IMR-90 (cell line): ENCODE data around the gene IL18R1. TPM values are rescaled to one million over a fixed set of nuclear protein-coding genes. Genes with fewer than 3 reads are reported as not detected.

Experiments
- ATAC-seq: fragments of 200-7000 bp; cut with Tn5 transposase; 2 replicates; pipeline ENCODE4 v1.9.1; 2020; ENCODE audit warnings: low read depth, mild to moderate bottlenecking, moderate library complexity
- BruUV-seq: library from RNA; stranded (reverse); fragments of 400-500 nt; replicated peaks from 2 replicates; lab custom pipeline; 2021; lab: Mats Ljungman, UMichigan
- CTCF ChIA-PET: fragments of 300-600 bp; formaldehyde crosslinking; extraction: SDS; loops from one replicate; lab custom pipeline; 2021; ENCODE audit warnings: antibody characterized with exemption; lab: Yijun Ruan, JAX
- POLR2A ChIA-PET: fragments of 300-600 bp; sonication (Branson Sonifier 250); formaldehyde crosslinking; loops from one replicate; lab custom pipeline; 2022; ENCODE audit warnings: antibody characterized with exemption; ENCODE audit not compliant: unreplicated experiment; lab: Charles Lee
- DNase-seq: peaks from one replicate; pipeline ENCODE4 v3.0.0; 2013
- H2AFZ ChIP-seq: replicated peaks from 2 replicates; pipeline ENCODE3; 2013; ENCODE audit warnings: low read length, mild to moderate bottlenecking; ENCODE audit not compliant: poor library complexity
- H2AK5ac ChIP-seq: 2 replicates; pipeline ENCODE4 v1.6.1; 2013; ENCODE audit warnings: low read depth, low read length, inconsistent platforms
- H2AK9ac ChIP-seq: replicated peaks from 2 replicates; pipeline ENCODE3; 2013; ENCODE audit warnings: mild to moderate bottlenecking, low read depth, low read length, moderate library complexity; ENCODE audit not compliant: poor library complexity
- H2BK120ac ChIP-seq: 2 replicates; pipeline ENCODE4 v1.6.1; 2013; ENCODE audit warnings: low read depth, low read length, inconsistent platforms
- H2BK15ac ChIP-seq: 3 replicates; pipeline ENCODE4 v1.6.1; 2013; ENCODE audit warnings: low read depth, low read length, inconsistent platforms
- H2BK20ac ChIP-seq: 2 replicates; pipeline ENCODE4 v1.6.1; 2013; ENCODE audit warnings: low read depth, mild to moderate bottlenecking, inconsistent platforms, low read length, moderate library complexity
- H2BK5ac ChIP-seq: 2 replicates; pipeline ENCODE4 v1.6.1; 2013; ENCODE audit warnings: mild to moderate bottlenecking, low read depth, low read length, inconsistent platforms; ENCODE audit not compliant: poor library complexity, severe bottlenecking
- H3K14ac ChIP-seq: replicated peaks from 2 replicates; pipeline ENCODE4 v1.6.1; 2013; ENCODE audit warnings: low read depth, low read length, inconsistent platforms
- H3K18ac ChIP-seq: 2 replicates; pipeline ENCODE4 v1.6.1; 2013; ENCODE audit warnings: low read depth, low read length, control low read depth
- H3K23ac ChIP-seq: 2 replicates; pipeline ENCODE4 v1.6.1; 2013; ENCODE audit warnings: low read depth, low read length, inconsistent platforms
- H3K27ac ChIP-seq: 2 replicates; pipeline ENCODE4 v1.5.1; 2013; ENCODE audit warnings: mild to moderate bottlenecking, control low read depth, low read length; ENCODE audit not compliant: insufficient read depth
- H3K27me3 ChIP-seq: 2 replicates; pipeline ENCODE4 v1.6.1; 2013; ENCODE audit warnings: low read length; ENCODE audit not compliant: control insufficient read depth, insufficient read depth
- H3K36me3 ChIP-seq: 2 replicates; pipeline ENCODE4 v1.6.1; 2013; ENCODE audit warnings: low read length, mixed read lengths; ENCODE audit not compliant: control insufficient read depth, insufficient read depth
- H3K4ac ChIP-seq: 2 replicates; pipeline ENCODE4 v1.6.1; 2013; ENCODE audit warnings: low read depth, low read length, inconsistent platforms
- H3K4me1 ChIP-seq: 2 replicates; pipeline ENCODE4 v1.6.1; 2013; ENCODE audit warnings: low read length, mixed read lengths; ENCODE audit not compliant: control insufficient read depth, insufficient read depth
- H3K4me2 ChIP-seq: 2 replicates; pipeline ENCODE4 v1.6.1; 2013; ENCODE audit warnings: low read depth, mild to moderate bottlenecking, control low read depth, low read length, moderate library complexity
- H3K4me3 ChIP-seq: 2 replicates; pipeline ENCODE4 v1.5.1; 2013; ENCODE audit warnings: low read depth, mild to moderate bottlenecking, control low read depth, low read length, moderate library complexity; ENCODE audit not compliant: insufficient read depth
- H3K56ac ChIP-seq: 2 replicates; pipeline ENCODE4 v1.6.1; 2013; ENCODE audit warnings: low read length, inconsistent platforms; ENCODE audit not compliant: insufficient read depth; ENCODE audit errors: extremely low read depth
- H3K79me1 ChIP-seq, 2 experiments: 2 replicates each; pipeline ENCODE4 v1.6.1; 2013; ENCODE audit warnings: low read length in 2 of 2, inconsistent platforms in 1 of 2, low read depth in 1 of 2
- H3K9ac ChIP-seq: 2 replicates; pipeline ENCODE4 v1.6.1; 2013; ENCODE audit warnings: low read depth, low read length, control low read depth
- H3K9me1 ChIP-seq: 2 replicates; pipeline ENCODE4 v1.6.1; 2013; ENCODE audit warnings: low read length, inconsistent platforms; ENCODE audit not compliant: insufficient read depth
- H3K9me3 ChIP-seq: 2 replicates; pipeline ENCODE4 v1.6.1; 2013; ENCODE audit warnings: low read length; ENCODE audit not compliant: control insufficient read depth, insufficient read depth
- H4K20me1 ChIP-seq: 2 replicates; pipeline ENCODE4 v1.6.1; 2013; ENCODE audit warnings: low read length, inconsistent platforms; ENCODE audit not compliant: insufficient read depth
- H4K5ac ChIP-seq: 2 replicates; pipeline ENCODE4 v1.6.1; 2013; ENCODE audit warnings: mild to moderate bottlenecking, low read depth, low read length, control low read depth
- H4K8ac ChIP-seq, 2 experiments: 2 replicates each; pipeline ENCODE4 v1.6.1; 2013; ENCODE audit warnings: low read depth in 2 of 2, low read length in 2 of 2, control low read depth in 1 of 2, inconsistent platforms in 1 of 2
- H4K91ac ChIP-seq: 2 replicates; pipeline ENCODE4 v1.6.1; 2013; ENCODE audit warnings: low read depth, low read length, inconsistent platforms; ENCODE audit not compliant: insufficient read depth
- ELK1 ChIP-seq: fragments of 150-350 bp; IDR thresholded peaks from 2 replicates; pipeline ENCODE4 v1.6.1; 2016; ENCODE audit warnings: low read depth, mild to moderate bottlenecking, low read length, moderate library complexity, borderline replicate concordance
- POLR2A ChIP-seq: IDR thresholded peaks from 2 replicates; pipeline ENCODE4 v1.6.1; 2012; ENCODE audit warnings: mild to moderate bottlenecking, low read depth, low read length
- WGBS, 2 experiments: methylation state at CpG; one replicate each; pipeline versions ENCODE4 v1.1.5 to v1.1.7; 2013; ENCODE audit warnings: missing lambda C conversion rate in 2 of 2; ENCODE audit not compliant: insufficient read length in 1 of 2; ENCODE audit errors: extremely low coverage in 2 of 2; 5-methylcytosine and 5-hydroxymethylcytosine counted together
- dilution Hi-C: fragments of 300-500 bp; cut with HindIII; formaldehyde crosslinking; loops from one replicate; pipeline ENCODE4 v1.14.3; 2018; ENCODE audit warnings: low sequenced_read_pairs; ENCODE audit not compliant: unreplicated experiment
- in situ Hi-C: fragments of 300-500 bp; cut with MboI; formaldehyde crosslinking; loops from 3 replicates; pipeline ENCODE4 v1.14.3; 2019; ENCODE audit warnings: low sequenced_read_pairs, inconsistent platforms, mixed read lengths
- intact Hi-C: fragments of 100-400 bp; cut with micrococcal nuclease; formaldehyde crosslinking; loops from 2 replicates; pipeline ENCODE4 v1.10.0; 2022
- polyA plus RNA-seq, 3 experiments: library from polyadenylated mRNA; depleted of rRNA; stranded (reverse); fragments of >200 nt; gene quantifications; 2 replicates each; pipeline ENCODE4 v1.2.3, GENCODE V29; 2012; ENCODE audit warnings: low replicate concordance in 1 of 3
- total RNA-seq: library from RNA; depleted of rRNA; stranded (reverse); fragments of >200 nt; gene quantifications from 2 replicates; pipeline ENCODE4 v1.2.3, GENCODE V29; 2012

The IL18R1 gene
- total and polyA plus RNA-seq, 2 of the 4 experiments (the other 2 are of a cell fraction): 0.18 to 0.24 TPM

- no peak for DNase-seq
- dilution Hi-C loops (no loop called here), intact Hi-C loops (no loop called here), in situ Hi-C loops (no loop called here)
- H4K91ac ChIP-seq: peak overlapping the region; percentile 51
- peak overlapping the region; percentile 65 for H3K4ac ChIP-seq
- no peak overlapping the region for H2AK9ac ChIP-seq
- no peak overlapping the region for H3K9ac ChIP-seq
- 0 out of 3 replicates have a peak overlapping the region, but pooled peaks have one; percentile 37 for H2BK15ac ChIP-seq
- H2BK5ac ChIP-seq: peak overlapping the region; percentile 21
- peak overlapping the region; percentile 29 for H3K23ac ChIP-seq
- no peaks in the 10 kb centered on the region for H3K36me3 ChIP-seq
- ChIA-PET CTCF (no interaction called here), POLR2A (no interaction called here)
- H2BK20ac ChIP-seq: peak overlapping the region; percentile 43; the same call in 1 of the 2 replicates
- no peak; the same call in 1 of the 2 replicates for ATAC-seq
- no peaks in the 10 kb centered on the region for H3K9me3 ChIP-seq
- TF ChIP-seq POLR2A (peak; percentile 19; the same call in 1 of the 2 replicates), ELK1 (no peak)
- H3K79me1 ChIP-seq: no peaks in the 10 kb centered on the region
- no peaks in the 10 kb centered on the region for H4K20me1 ChIP-seq
- no peak overlapping the region for H3K27ac ChIP-seq
- peaks cover 10% of the 10 kb centered on the region for H3K4me1 ChIP-seq
- no TSS peak for BruUV-seq
- H3K27me3 ChIP-seq: 0 out of 2 replicates have a peak, but pooled peaks cover 1% of the 10 kb centered on the region
- H2BK120ac ChIP-seq: peak overlapping the region; percentile 73
- peak overlapping the region in 1 of 2 experiments; percentile 59; a peak in 2 of 4 replicates for H4K8ac ChIP-seq
- peak overlapping the region; percentile 79 for H2AK5ac ChIP-seq
- no CpG with 5 or more reads among the region's 8 CpGs for WGBS, 2 experiments
- peak overlapping the region; percentile 39; the same call in 1 of the 2 replicates for H3K18ac ChIP-seq
- no peak overlapping the region for H3K56ac ChIP-seq
- peaks cover 4% of the 10 kb centered on the region for H3K9me1 ChIP-seq
- H2AFZ ChIP-seq: peak overlapping the region; percentile 24
- 0 out of 2 replicates have a peak overlapping the region, but pooled peaks have one; percentile 24 for H3K4me2 ChIP-seq
- no peak overlapping the region for H3K4me3 ChIP-seq
- peak overlapping the region; percentile 62; the same call in 1 of the 2 replicates for H3K14ac ChIP-seq
- H4K5ac ChIP-seq: peak overlapping the region; percentile 29; the same call in 1 of the 2 replicates
Observed at GRCh38 chr2:102313471-102313870, 42.1 kb upstream of the IL18R1 start.
